Gastroesophageal sphincter (tissue), 3 donors: Measurements from ENCODE around the gene ATP10A.

Source experiments
- EP300 ChIP-seq: sonication (generic); formaldehyde crosslinking; IDR thresholded peaks from one replicate; pipeline ENCODE4 v1.6.1; 2017; ENCODE audit warnings: antibody characterized with exemption, mild to moderate bottlenecking
- POLR2A ChIP-seq, 2 donors: fragments of 450-650 bp; IDR thresholded peaks; one replicate each; pipeline ENCODE4 v1.6.1; 2017; ENCODE audit warnings: antibody characterized with exemption in 2 of 2, mild to moderate bottlenecking in 2 of 2, moderate library complexity in 1 of 2
- POLR2AphosphoS5 ChIP-seq: sonication (generic); formaldehyde crosslinking; IDR thresholded peaks from one replicate; pipeline ENCODE4 v1.6.1; 2017; ENCODE audit warnings: antibody characterized with exemption
- TF ChIP-seq, protein P1 (sequence below), 4 experiments: fragments of 200-600 bp in 2 of 4; fragments of 450-650 bp in 2 of 4; sonication (generic) in 1 of 4; IDR thresholded peaks; one replicate each; pipeline ENCODE4 v1.5.1; 2017 to 2019; ENCODE audit warnings: antibody characterized with exemption in 4 of 4, mild to moderate bottlenecking in 2 of 4, moderate library complexity in 2 of 4

DNA sequence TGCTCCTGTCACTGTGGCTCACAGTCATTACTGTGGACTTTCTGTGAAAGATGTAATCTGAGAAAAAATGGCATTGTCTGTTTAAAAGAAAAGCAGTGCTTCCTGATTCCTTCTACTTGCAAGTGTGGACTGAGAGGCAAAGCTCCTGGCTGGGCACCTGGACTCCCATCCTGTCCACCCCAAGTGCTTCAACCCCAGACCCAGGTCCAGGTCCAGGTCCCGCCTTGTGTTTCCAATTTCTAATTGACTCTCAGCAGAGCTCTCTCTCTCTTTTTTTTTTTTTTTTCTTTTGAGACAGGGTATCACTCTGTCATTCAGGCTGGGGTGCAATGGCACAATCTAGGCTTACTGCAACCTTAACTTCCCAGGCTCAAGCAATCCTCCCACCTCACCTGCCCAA is 94.9 kb downstream of the ATP10A start:
- TF ChIP-seq EP300 = no peak
- TF ChIP-seq, protein P1, sequence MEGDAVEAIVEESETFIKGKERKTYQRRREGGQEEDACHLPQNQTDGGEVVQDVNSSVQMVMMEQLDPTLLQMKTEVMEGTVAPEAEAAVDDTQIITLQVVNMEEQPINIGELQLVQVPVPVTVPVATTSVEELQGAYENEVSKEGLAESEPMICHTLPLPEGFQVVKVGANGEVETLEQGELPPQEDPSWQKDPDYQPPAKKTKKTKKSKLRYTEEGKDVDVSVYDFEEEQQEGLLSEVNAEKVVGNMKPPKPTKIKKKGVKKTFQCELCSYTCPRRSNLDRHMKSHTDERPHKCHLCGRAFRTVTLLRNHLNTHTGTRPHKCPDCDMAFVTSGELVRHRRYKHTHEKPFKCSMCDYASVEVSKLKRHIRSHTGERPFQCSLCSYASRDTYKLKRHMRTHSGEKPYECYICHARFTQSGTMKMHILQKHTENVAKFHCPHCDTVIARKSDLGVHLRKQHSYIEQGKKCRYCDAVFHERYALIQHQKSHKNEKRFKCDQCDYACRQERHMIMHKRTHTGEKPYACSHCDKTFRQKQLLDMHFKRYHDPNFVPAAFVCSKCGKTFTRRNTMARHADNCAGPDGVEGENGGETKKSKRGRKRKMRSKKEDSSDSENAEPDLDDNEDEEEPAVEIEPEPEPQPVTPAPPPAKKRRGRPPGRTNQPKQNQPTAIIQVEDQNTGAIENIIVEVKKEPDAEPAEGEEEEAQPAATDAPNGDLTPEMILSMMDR (IDR thresholded peaks at IDR 0.05) = no peak
- no peak for TF ChIP-seq POLR2AphosphoS5
- no peak for TF ChIP-seq POLR2A (IDR thresholded peaks at IDR 0.05)
